SJCRH30 (cell line): ENCODE results near the gene LYZL1. TPM values are rescaled to one million over a fixed set of nuclear protein-coding genes. Genes with fewer than 3 reads are reported as not detected.

Source experiments
- DNase-seq, 2 experiments: peaks; one replicate each; pipeline ENCODE4 v3.0.0-alpha.2; 2015 to 2020
- H3K27ac ChIP-seq: fragments of 250-450 bp; sonication (Bioruptor Pico); 2 replicates; pipeline ENCODE4 v1.5.1; 2020; ENCODE audit warnings: mild to moderate bottlenecking, moderate library complexity
- H3K27me3 ChIP-seq: fragments of 250-450 bp; sonication (Bioruptor Pico); 2 replicates; pipeline ENCODE4 v1.5.1; 2020; ENCODE audit warnings: mild to moderate bottlenecking, moderate library complexity
- H3K36me3 ChIP-seq: fragments of 250-450 bp; sonication (Bioruptor Pico); 2 replicates; pipeline ENCODE4 v1.5.1; 2020; ENCODE audit warnings: mild to moderate bottlenecking, moderate library complexity
- H3K4me1 ChIP-seq: fragments of 250-450 bp; sonication (Bioruptor Pico); 2 replicates; pipeline ENCODE4 v1.5.1; 2020; ENCODE audit warnings: mild to moderate bottlenecking, moderate library complexity
- H3K4me3 ChIP-seq: fragments of 250-450 bp; sonication (Bioruptor Pico); 2 replicates; pipeline ENCODE4 v1.5.1; 2020; ENCODE audit warnings: mild to moderate bottlenecking, moderate library complexity
- H3K9me3 ChIP-seq: fragments of 250-450 bp; sonication (Bioruptor Pico); replicated peaks from 2 replicates; pipeline ENCODE4 v1.5.1; 2020; ENCODE audit warnings: mild to moderate bottlenecking, moderate library complexity
- total RNA-seq: library from RNA; depleted of rRNA; stranded (reverse); fragments of >200 nt; shearing (Covaris generic); gene quantifications from 2 replicates; pipeline ENCODE4 v1.2.3, GENCODE V29; 2014

LYZL1 gene
- total RNA-seq, 1 experiment from 2014 or later: not detected

DNA sequence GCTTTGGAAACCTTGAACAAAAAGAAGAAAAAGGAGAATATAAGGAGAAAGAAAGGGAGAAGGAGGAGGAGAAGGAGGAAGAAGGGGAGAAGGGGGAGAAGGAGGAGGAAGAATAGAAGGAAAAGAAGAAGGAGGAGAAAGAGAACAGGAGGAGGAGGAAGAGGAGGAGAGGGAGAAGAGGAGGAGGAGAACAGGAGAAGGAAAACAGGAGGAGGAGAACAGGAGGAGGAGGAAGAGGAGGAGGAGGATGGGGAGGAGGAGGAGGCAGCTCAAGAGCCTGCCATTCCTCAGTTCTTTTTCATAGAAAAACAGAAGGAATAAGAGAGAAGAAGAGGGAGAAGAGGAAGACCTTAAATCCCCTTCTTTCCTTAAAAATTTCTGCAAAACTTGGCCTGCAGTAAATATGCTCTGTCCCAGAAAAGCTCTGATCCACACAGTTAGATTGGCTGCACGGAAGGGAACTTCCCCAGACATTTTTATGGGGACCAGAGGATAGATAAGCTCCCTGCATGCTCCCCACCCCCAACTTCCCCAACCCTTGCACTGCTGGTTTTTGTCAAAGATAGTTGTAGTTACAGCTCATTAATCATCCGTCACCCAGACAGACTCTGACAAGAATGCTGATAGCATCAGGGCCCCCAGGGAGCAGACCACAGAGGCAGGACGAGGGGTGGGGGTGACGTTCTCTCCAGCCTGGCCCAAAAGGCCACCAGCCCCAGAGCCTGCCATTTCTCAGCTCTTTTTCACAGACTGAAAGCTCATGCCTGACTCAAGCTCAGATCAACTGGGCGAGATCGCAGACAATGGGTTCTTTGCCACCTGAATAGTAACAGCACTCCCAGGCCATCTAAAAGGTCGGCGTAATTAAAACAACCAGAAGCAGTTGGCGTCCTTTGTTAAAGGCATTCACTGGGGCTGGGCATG lies 34.5 kb upstream of the LYZL1 start:
- Histone ChIP-seq H3K27me3 (no peaks in the 10 kb centered on the region), H3K27ac (no peak overlapping the region), H3K4me1 (no peaks in the 10 kb centered on the region), H3K9me3 (no peaks in the 10 kb centered on the region), H3K4me3 (no peak overlapping the region), H3K36me3 (no peaks in the 10 kb centered on the region)
- no peak for DNase-seq

DNA sequence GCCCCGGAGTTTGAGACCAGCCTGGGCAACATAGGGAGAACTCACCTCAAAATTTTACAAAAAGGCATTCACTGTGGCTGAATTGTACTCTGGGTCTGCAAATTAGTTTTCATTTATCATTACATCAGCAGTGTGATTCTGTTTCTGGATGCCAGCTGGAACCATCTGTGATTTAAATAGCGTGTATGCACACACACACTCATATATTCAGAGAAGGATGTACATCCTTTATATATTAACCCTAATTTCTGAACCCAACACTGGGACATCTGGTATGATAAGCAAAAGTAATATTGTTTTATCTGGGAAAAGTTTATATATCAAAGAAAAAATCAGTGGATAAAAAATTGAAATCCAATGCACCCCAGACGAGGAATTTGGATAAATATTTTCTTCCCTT lies 33.8 kb upstream of the LYZL1 start:
- no peak overlapping the region for H3K4me3 ChIP-seq
- H3K4me1 ChIP-seq: no peaks in the 10 kb centered on the region
- no peak for DNase-seq
- H3K27ac ChIP-seq: no peak overlapping the region
- 0 out of 2 replicates have a peak, but pooled peaks cover 2% of the 10 kb centered on the region for H3K9me3 ChIP-seq
- H3K36me3 ChIP-seq: no peaks in the 10 kb centered on the region
- H3K27me3 ChIP-seq: no peaks in the 10 kb centered on the region

DNA sequence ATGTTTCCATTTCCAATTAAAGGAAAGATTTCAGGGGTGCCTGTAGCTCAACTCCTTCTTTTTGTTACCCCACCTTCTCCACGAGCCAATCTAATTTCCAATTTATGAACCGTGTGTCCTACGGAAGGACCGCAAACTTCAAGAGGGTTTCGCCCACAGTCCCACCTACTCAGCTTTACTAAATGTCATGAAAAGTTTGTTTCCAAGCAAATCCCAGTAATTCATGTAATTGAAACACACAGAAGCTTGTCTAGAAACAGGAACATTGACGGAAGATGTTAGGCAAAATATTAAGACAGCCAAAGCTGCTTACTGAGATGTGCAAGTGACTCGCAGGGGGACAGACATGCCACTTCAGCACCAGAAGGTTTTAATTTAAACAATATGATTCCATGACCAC lies 32.9 kb upstream of the LYZL1 start:
- Histone ChIP-seq H3K36me3 (no peaks in the 10 kb centered on the region), H3K4me1 (no peaks in the 10 kb centered on the region), H3K27ac (no peak overlapping the region), H3K27me3 (no peaks in the 10 kb centered on the region), H3K4me3 (no peak overlapping the region), H3K9me3 (0 out of 2 replicates have a peak, but pooled peaks cover 2% of the 10 kb centered on the region)
- DNase-seq: no peak

DNA sequence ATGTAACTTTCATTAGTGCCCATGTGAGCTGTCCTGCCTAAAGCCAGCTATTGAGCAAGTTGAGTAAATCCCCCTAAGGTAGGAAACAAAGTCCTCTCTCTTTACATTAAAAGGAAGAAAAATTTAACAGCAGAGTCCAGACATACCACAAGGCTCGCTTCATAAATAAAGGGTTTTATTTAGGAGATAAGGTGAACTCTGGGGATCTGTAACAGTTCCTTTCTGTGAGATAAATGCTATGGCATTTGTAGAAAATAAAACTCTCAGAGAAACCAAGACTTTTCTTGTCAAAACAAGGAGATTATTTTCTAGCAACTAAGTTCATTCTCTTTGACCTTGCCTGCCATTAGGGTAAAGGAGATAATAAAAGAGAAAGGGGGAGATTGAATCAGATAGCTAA lies 32.3 kb upstream of the LYZL1 start:
- 0 out of 2 replicates have a peak, but pooled peaks cover 2% of the 10 kb centered on the region for H3K9me3 ChIP-seq
- no peaks in the 10 kb centered on the region for H3K27me3 ChIP-seq
- no peak overlapping the region for H3K4me3 ChIP-seq
- no peak for DNase-seq
- H3K4me1 ChIP-seq: no peaks in the 10 kb centered on the region
- no peak overlapping the region for H3K27ac ChIP-seq
- H3K36me3 ChIP-seq: no peaks in the 10 kb centered on the region

DNA sequence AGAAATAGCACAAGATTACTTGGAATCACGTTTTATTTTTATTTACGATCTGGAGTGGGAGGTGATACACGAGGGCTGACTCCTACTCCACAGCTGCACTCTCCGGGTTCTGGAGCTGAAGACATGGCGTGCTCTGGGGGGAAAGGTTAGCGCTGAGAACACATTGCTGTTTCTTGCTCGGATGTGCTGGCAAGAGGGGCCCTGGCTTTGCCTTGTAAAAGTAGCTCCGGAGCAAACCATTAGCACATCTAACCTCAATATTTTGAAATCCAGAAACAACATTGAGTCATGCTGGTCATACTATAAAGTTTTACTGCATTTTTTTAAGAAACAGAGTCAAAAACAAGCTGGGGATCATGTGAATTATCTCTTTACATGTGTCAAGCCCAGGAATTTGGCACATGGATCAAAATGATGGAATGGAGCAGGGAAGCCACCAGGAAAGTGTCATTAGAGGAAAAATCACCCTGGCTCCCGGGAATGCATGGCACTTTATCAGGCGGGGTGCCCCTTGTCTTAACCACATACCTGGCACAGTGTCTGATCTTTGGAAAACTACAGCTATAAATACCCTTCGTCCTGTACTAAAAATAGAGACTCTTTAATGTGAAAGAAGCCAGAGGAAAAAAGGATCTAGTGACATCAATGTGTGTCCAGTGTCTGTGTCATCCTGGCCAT lies 31.6 kb upstream of the LYZL1 start:
- DNase-seq: no peak
- no peaks in the 10 kb centered on the region for H3K36me3 ChIP-seq
- H3K4me1 ChIP-seq: no peaks in the 10 kb centered on the region
- no peaks in the 10 kb centered on the region for H3K27me3 ChIP-seq
- H3K4me3 ChIP-seq: no peak overlapping the region
- H3K9me3 ChIP-seq: 0 out of 2 replicates have a peak, but pooled peaks cover 2% of the 10 kb centered on the region
- no peak overlapping the region for H3K27ac ChIP-seq

DNA sequence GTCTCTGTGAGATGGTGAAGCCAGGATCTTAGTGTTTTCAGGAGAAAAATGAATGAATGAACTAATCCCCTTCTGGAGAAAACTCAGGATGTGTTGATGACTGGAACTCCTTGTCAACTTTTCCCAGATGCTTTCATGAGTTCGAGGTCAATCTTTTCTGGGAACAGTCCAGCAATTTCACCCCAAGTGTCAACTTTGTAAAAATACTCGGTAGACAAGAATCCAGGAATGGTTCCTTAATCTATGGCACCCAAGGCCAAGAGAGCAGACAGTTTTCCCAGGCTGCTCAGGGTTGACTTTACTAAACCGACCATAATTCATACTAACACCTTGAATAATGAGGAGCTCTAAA lies 31.1 kb upstream of the LYZL1 start:
- no peaks in the 10 kb centered on the region for H3K4me1 ChIP-seq
- H3K27ac ChIP-seq: no peak overlapping the region
- H3K27me3 ChIP-seq: no peaks in the 10 kb centered on the region
- H3K36me3 ChIP-seq: no peaks in the 10 kb centered on the region
- no peak overlapping the region for H3K4me3 ChIP-seq
- DNase-seq: no peak
- H3K9me3 ChIP-seq: 0 out of 2 replicates have a peak, but pooled peaks cover 2% of the 10 kb centered on the region

DNA sequence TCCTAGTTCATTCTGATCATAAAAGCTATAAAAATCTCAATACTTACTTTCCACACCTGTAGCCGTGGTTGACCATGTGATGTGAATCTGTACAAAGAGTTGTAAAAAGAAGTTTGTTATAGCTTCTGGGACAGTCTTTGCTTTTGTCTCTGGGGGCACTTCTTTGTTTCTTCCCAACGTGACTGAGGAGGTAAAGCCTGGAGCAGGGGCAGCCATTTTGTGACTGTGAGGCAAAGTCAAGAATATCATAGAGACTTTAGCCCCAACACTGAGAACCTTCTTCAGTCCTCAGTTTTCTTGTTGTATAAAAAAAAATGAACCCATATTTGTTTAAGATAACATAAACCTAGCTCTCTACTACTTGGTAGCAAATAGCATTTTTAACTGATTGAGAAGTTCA lies 29.4 kb upstream of the LYZL1 start:
- Histone ChIP-seq H3K36me3 (no peaks in the 10 kb centered on the region), H3K9me3 (0 out of 2 replicates have a peak, but pooled peaks cover 2% of the 10 kb centered on the region), H3K4me1 (no peaks in the 10 kb centered on the region), H3K4me3 (no peak overlapping the region), H3K27ac (no peak overlapping the region), H3K27me3 (no peaks in the 10 kb centered on the region)
- DNase-seq: no peak

DNA sequence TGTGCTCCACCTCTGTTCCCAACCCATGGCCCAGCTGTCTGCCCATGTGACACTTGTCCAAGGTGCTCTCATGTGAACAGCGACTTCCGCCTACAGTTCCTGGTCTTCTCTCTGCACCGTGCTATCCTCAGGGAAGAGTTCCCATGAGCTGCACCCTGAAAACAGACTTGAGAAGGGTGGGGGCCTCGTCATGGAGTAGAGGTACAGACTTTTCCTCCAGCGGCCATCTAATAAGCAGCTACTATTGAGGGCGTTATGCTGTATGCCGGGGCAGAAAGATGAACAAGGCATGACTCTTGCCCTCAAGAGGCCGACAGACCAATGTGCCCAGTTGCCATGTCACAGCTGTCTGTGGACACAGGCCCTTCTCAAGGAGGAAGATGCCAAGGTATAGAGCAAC lies 25.4 kb upstream of the LYZL1 start:
- H3K36me3 ChIP-seq: no peaks in the 10 kb centered on the region
- no peaks in the 10 kb centered on the region for H3K4me1 ChIP-seq
- H3K27me3 ChIP-seq: no peaks in the 10 kb centered on the region
- DNase-seq: no peak
- H3K4me3 ChIP-seq: no peak overlapping the region
- 0 out of 2 replicates have a peak, but pooled peaks cover 2% of the 10 kb centered on the region for H3K9me3 ChIP-seq
- no peak overlapping the region for H3K27ac ChIP-seq

DNA sequence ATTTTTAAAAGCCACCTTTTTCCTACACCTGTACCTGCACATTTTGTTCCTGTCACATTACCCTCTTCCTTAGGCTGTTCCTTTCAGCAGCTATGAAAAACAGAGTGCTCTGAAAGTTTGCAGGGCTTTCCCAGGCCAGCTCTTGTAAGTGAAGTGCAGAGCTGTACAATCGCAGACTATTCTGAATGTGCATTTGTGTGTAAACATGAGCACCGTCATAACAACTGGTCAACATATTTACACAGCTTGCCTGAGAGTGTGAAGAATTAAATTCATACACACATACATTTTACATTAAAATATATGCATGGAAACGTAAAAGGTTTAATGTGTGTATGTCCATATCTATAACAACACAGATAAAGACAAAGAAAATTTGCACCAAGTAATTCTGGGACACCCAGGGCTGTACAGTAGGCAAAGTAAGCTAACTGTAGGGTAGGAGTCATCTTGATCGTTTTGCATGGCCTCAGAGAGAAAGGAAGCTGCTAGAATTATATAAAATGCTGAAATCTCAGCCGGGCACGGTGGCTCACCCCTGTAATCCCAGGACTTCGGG lies 23.6 kb upstream of the LYZL1 start:
- no peak for DNase-seq
- Histone ChIP-seq H3K4me1 (no peaks in the 10 kb centered on the region), H3K36me3 (no peaks in the 10 kb centered on the region), H3K4me3 (no peak overlapping the region), H3K9me3 (no peaks in the 10 kb centered on the region), H3K27ac (no peak overlapping the region), H3K27me3 (no peaks in the 10 kb centered on the region; the same call in 1 of the 2 replicates)

DNA sequence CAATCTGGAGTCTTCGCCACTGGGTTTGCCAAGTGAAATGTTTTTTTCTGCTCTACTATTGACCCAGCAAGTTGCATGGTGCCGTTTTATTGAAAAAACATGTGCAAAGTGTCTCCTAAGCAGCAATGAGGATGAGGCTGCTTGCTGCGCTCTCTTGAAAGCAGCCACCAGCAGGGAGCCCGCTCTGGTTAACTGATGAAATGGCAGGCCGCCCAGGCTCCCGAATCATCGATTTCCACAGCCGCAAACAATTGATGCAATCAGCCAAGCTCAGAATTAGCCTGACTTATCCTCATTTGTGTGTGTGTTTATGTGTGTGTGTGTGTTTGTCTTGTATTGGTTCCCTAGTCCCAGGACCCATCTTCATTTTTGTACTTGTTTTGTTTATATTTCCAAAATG lies 22.2 kb upstream of the LYZL1 start:
- Histone ChIP-seq H3K27me3 (no peaks in the 10 kb centered on the region; the same call in 1 of the 2 replicates), H3K4me3 (no peak overlapping the region), H3K9me3 (no peaks in the 10 kb centered on the region), H3K36me3 (no peaks in the 10 kb centered on the region), H3K4me1 (no peaks in the 10 kb centered on the region), H3K27ac (no peak overlapping the region)
- DNase-seq: no peak

DNA sequence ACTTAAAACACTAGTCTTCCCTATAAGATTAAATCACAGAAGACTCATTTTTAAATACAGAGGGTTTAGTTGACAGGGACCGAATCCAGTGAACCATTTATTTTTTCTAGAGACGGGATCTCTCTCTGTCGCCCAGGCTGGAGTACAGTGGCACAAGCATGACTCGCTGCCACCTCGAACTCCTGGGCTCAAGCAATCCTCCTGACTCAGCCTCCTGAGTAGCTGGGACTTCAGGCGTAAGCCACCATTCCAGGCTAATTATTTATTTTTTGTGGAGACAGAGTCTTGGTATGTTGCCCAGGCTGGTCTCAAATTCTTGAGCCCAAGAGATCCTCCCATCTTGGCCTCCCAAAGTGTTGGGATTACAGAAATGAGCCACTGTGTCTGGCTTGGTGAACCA lies 20.9 kb upstream of the LYZL1 start:
- Histone ChIP-seq H3K36me3 (no peaks in the 10 kb centered on the region), H3K4me3 (no peak overlapping the region), H3K9me3 (no peaks in the 10 kb centered on the region), H3K27me3 (no peaks in the 10 kb centered on the region; the same call in 1 of the 2 replicates), H3K27ac (no peak overlapping the region), H3K4me1 (no peaks in the 10 kb centered on the region)
- no peak for DNase-seq

DNA sequence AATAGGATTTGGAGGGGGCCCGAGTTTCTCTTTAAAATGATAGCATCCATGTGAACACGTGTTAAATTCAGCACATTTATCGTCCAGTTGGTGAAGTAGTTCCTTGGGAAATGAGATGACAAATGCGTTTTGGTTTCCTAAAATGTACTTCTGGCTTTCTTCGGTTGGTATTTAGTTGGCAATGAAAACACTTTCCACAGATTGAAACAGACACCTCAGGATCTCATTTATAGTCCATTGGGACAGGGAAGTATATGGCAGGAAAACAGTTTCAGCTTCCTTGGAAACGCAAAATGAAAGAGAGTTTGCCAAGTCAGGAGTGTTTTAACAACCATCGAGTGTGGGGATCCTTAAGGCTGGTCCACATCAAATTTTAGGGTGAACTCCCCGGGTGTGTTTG lies 19.4 kb upstream of the LYZL1 start:
- no peaks in the 10 kb centered on the region for H3K36me3 ChIP-seq
- H3K9me3 ChIP-seq: no peaks in the 10 kb centered on the region
- H3K27me3 ChIP-seq: no peaks in the 10 kb centered on the region; the same call in 1 of the 2 replicates
- H3K4me3 ChIP-seq: no peak overlapping the region
- H3K27ac ChIP-seq: no peak overlapping the region
- H3K4me1 ChIP-seq: no peaks in the 10 kb centered on the region
- no peak for DNase-seq

DNA sequence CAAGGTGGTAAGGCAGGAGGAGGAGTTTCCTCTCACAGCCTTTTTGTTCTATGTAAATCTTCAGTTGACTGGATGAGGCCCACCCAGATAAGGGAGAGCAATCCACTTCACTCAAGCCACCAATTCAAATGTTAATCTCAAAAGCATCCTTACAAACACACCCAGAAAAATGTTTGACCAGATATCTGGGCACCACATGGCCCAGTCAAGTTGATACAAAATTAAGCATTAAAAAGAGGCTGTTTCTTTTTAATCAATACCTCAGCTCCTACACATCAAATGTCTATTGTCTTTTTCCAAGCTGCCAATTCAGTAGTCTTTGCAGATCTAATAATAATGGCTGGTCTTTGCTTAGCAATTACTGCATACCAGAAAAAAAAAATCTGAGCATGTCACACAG lies 18.0 kb upstream of the LYZL1 start:
- H3K4me1 ChIP-seq: no peaks in the 10 kb centered on the region
- H3K36me3 ChIP-seq: no peaks in the 10 kb centered on the region
- no peaks in the 10 kb centered on the region; the same call in 1 of the 2 replicates for H3K27me3 ChIP-seq
- no peak overlapping the region for H3K4me3 ChIP-seq
- H3K27ac ChIP-seq: no peak overlapping the region
- DNase-seq: no peak
- no peaks in the 10 kb centered on the region for H3K9me3 ChIP-seq

DNA sequence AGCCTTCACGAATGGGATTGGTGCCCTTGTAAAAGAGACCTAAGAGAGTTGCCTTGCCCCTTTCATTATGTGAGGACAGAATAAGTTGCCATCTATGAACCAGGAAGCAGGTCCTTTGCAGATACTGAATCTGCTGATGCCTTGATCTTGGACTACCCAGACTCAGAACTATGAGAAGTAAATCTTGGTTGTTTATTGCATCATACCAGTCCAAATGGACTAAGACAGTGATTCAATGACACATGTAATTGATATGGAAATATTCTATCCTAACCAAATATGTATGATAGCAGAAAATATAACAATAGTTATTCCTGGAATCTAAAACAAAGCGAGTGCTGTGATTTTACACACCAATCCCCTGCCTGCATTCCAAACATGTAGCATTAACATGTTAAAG lies 17.0 kb upstream of the LYZL1 start:
- Histone ChIP-seq H3K27ac (no peak overlapping the region), H3K4me1 (no peaks in the 10 kb centered on the region), H3K27me3 (no peaks in the 10 kb centered on the region; the same call in 1 of the 2 replicates), H3K36me3 (no peaks in the 10 kb centered on the region), H3K9me3 (no peaks in the 10 kb centered on the region), H3K4me3 (no peak overlapping the region)
- DNase-seq: no peak

DNA sequence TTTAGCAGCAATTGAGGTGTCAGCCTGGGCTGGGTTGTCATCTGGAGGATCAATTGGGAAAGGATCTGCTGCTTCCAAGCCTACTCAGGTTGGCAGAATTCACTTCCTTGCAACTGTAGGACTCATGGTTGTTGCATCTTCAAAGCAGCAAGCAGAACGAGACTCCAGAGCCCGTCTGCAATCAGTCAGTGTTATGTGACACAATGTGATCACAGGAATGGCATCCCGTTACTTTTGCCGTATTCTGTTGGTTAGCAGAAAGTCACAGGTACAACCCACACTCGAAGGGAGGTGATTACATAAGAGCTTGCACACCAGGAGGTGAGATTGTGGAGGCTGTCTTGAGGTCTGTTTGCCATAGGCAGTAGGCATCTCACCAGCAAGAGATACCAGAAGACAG lies 15.4 kb upstream of the LYZL1 start:
- no peak overlapping the region for H3K27ac ChIP-seq
- H3K4me1 ChIP-seq: no peaks in the 10 kb centered on the region
- no peaks in the 10 kb centered on the region; the same call in 1 of the 2 replicates for H3K27me3 ChIP-seq
- no peaks in the 10 kb centered on the region for H3K9me3 ChIP-seq
- H3K4me3 ChIP-seq: no peak overlapping the region
- H3K36me3 ChIP-seq: no peaks in the 10 kb centered on the region
- no peak for DNase-seq
